Measurements from ENCODE around the gene CMTM3.

The CMTM3 gene

GRCh38 chr16:66574531-66574930, 30.0 kb upstream of the CMTM3 start:
- H3K9ac ChIP-seq (ENCODE audit: low read depth, low read length) = no peak overlapping the region
- H3K4me1 ChIP-seq (ENCODE audit: insufficient read depth, low read length) = no peaks in the 10 kb centered on the region
- no peaks in the 10 kb centered on the region for H3K9me3 ChIP-seq (ENCODE audit: control insufficient read depth, insufficient read depth, low read length)
- H3K36me3 ChIP-seq (ENCODE audit: insufficient read depth, low read length) = no peaks in the 10 kb centered on the region

- no peaks in the 10 kb centered on the region for H3K4me1 ChIP-seq (ENCODE audit: insufficient read depth, low read length)
- no peak overlapping the region for H3K9ac ChIP-seq (ENCODE audit: low read depth, low read length)
- no peaks in the 10 kb centered on the region for H3K9me3 ChIP-seq (ENCODE audit: control insufficient read depth, insufficient read depth, low read length)
- no peaks in the 10 kb centered on the region for H3K36me3 ChIP-seq (ENCODE audit: insufficient read depth, low read length)
These were observed 29.4 kb upstream of the CMTM3 start for GRCh38 chr16:66575060-66575459.

GRCh38 chr16:66576296-66576695, 28.2 kb upstream of the CMTM3 start:
- Histone ChIP-seq H3K9me3 (ENCODE audit: control insufficient read depth, insufficient read depth, low read length) (no peaks in the 10 kb centered on the region), H3K4me1 (ENCODE audit: insufficient read depth, low read length) (peaks cover 12% of the 10 kb centered on the region), H3K9ac (ENCODE audit: low read depth, low read length) (no peak overlapping the region), H3K36me3 (ENCODE audit: insufficient read depth, low read length) (no peaks in the 10 kb centered on the region; the same call in 1 of the 2 replicates)

- peak within 1 kb of the TSS; percentile 17; the same call in 1 of the 2 replicates for H3K9ac ChIP-seq (ENCODE audit: low read depth, low read length)
- no peaks in the 10 kb centered on the region for H3K9me3 ChIP-seq (ENCODE audit: control insufficient read depth, insufficient read depth, low read length)
- H3K36me3 ChIP-seq (ENCODE audit: insufficient read depth, low read length) = no peaks in the 10 kb centered on the region; the same call in 1 of the 2 replicates
- H3K4me1 ChIP-seq (ENCODE audit: insufficient read depth, low read length) = peaks cover 14% of the 10 kb centered on the region
These were observed 25.6 kb upstream of the CMTM3 start, which contains the start of gene CMTM2 for GRCh38 chr16:66578651-66579531. Gene CMTM2, plus strand, starts transcription at chr16:66579463. Its CDS starts 145 bp downstream, at chr16:66579608.

GRCh38 chr16:66580605-66581209, 23.8 kb upstream of the CMTM3 start:
- peaks cover 14% of the 10 kb centered on the region for H3K4me1 ChIP-seq (ENCODE audit: insufficient read depth, low read length)
- H3K9ac ChIP-seq (ENCODE audit: low read depth, low read length) = no peak overlapping the region
- H3K36me3 ChIP-seq (ENCODE audit: insufficient read depth, low read length) = no peaks in the 10 kb centered on the region; the same call in 1 of the 2 replicates

GRCh38 chr16:66581246-66581952, 23.1 kb upstream of the CMTM3 start:
- H3K9me3 ChIP-seq (ENCODE audit: control insufficient read depth, insufficient read depth, low read length) = no peaks in the 10 kb centered on the region
- H3K9ac ChIP-seq (ENCODE audit: low read depth, low read length) = no peak overlapping the region
- H3K36me3 ChIP-seq (ENCODE audit: insufficient read depth, low read length) = no peaks in the 10 kb centered on the region; the same call in 1 of the 2 replicates
- peaks cover 14% of the 10 kb centered on the region for H3K4me1 ChIP-seq (ENCODE audit: insufficient read depth, low read length)

More at GRCh38 chr16:66580605-66581209, 23.8 kb upstream of the CMTM3 start:
- no peaks in the 10 kb centered on the region for H3K9me3 ChIP-seq (ENCODE audit: control insufficient read depth, insufficient read depth, low read length)

GRCh38 chr16:66585481-66586239, 18.8 kb upstream of the CMTM3 start:
- H3K4me1 ChIP-seq (ENCODE audit: insufficient read depth, low read length) = peaks cover 15% of the 10 kb centered on the region
- H3K36me3 ChIP-seq (ENCODE audit: insufficient read depth, low read length) = no peaks in the 10 kb centered on the region; the same call in 1 of the 2 replicates
- H3K9me3 ChIP-seq (ENCODE audit: control insufficient read depth, insufficient read depth, low read length) = no peaks in the 10 kb centered on the region
- no peak overlapping the region for H3K9ac ChIP-seq (ENCODE audit: low read depth, low read length)

- no peaks in the 10 kb centered on the region for H3K36me3 ChIP-seq (ENCODE audit: insufficient read depth, low read length)
- H3K9ac ChIP-seq (ENCODE audit: low read depth, low read length) = no peak overlapping the region
- H3K4me1 ChIP-seq (ENCODE audit: insufficient read depth, low read length) = peaks cover 12% of the 10 kb centered on the region
- H3K9me3 ChIP-seq (ENCODE audit: control insufficient read depth, insufficient read depth, low read length) = no peaks in the 10 kb centered on the region
These were observed 16.5 kb upstream of the CMTM3 start for GRCh38 chr16:66587881-66588600.

GRCh38 chr16:66588981-66589713, 15.4 kb upstream of the CMTM3 start:
- Histone ChIP-seq H3K4me1 (ENCODE audit: insufficient read depth, low read length) (peaks cover 12% of the 10 kb centered on the region), H3K9ac (ENCODE audit: low read depth, low read length) (no peak overlapping the region), H3K9me3 (ENCODE audit: control insufficient read depth, insufficient read depth, low read length) (no peaks in the 10 kb centered on the region), H3K36me3 (ENCODE audit: insufficient read depth, low read length) (no peaks in the 10 kb centered on the region)

- Histone ChIP-seq H3K4me1 (ENCODE audit: insufficient read depth, low read length) (peaks cover 12% of the 10 kb centered on the region), H3K36me3 (ENCODE audit: insufficient read depth, low read length) (no peaks in the 10 kb centered on the region), H3K9me3 (ENCODE audit: control insufficient read depth, insufficient read depth, low read length) (no peaks in the 10 kb centered on the region), H3K9ac (ENCODE audit: low read depth, low read length) (no peak overlapping the region)
These were observed 14.2 kb upstream of the CMTM3 start for GRCh38 chr16:66590322-66590721.

GRCh38 chr16:66591018-66591417, 13.5 kb upstream of the CMTM3 start:
- no peaks in the 10 kb centered on the region for H3K36me3 ChIP-seq (ENCODE audit: insufficient read depth, low read length)
- no peaks in the 10 kb centered on the region for H3K9me3 ChIP-seq (ENCODE audit: control insufficient read depth, insufficient read depth, low read length)
- H3K4me1 ChIP-seq (ENCODE audit: insufficient read depth, low read length) = peaks cover 12% of the 10 kb centered on the region
- H3K9ac ChIP-seq (ENCODE audit: low read depth, low read length) = no peak overlapping the region

- Histone ChIP-seq H3K9ac (ENCODE audit: low read depth, low read length) (no peak overlapping the region), H3K4me1 (ENCODE audit: insufficient read depth, low read length) (peaks cover 12% of the 10 kb centered on the region), H3K9me3 (ENCODE audit: control insufficient read depth, insufficient read depth, low read length) (no peaks in the 10 kb centered on the region), H3K36me3 (ENCODE audit: insufficient read depth, low read length) (no peaks in the 10 kb centered on the region)
These were observed 12.3 kb upstream of the CMTM3 start for GRCh38 chr16:66592241-66592640.

GRCh38 chr16:66592814-66593213, 11.7 kb upstream of the CMTM3 start:
- H3K36me3 ChIP-seq (ENCODE audit: insufficient read depth, low read length) = no peaks in the 10 kb centered on the region
- H3K9me3 ChIP-seq (ENCODE audit: control insufficient read depth, insufficient read depth, low read length) = no peaks in the 10 kb centered on the region
- no peak overlapping the region for H3K9ac ChIP-seq (ENCODE audit: low read depth, low read length)
- H3K4me1 ChIP-seq (ENCODE audit: insufficient read depth, low read length) = peaks cover 12% of the 10 kb centered on the region
